Mesenchymal stem cell (in vitro differentiated cells and primary cell): ENCODE data around the gene ROCK1.

Experiments used
- DNase-seq: peaks from one replicate; pipeline ENCODE4 v3.0.0-alpha.2; 2013
- H2AFZ ChIP-seq: one replicate; pipeline ENCODE4 v1.6.1; 2013; ENCODE audit warnings: low read depth, mild to moderate bottlenecking, control low read depth, inconsistent platforms, low read length, moderate library complexity
- H2AK5ac ChIP-seq: 2 replicates; pipeline ENCODE4 v1.6.1; 2013; ENCODE audit warnings: low read length, moderate library complexity, mild to moderate bottlenecking, inconsistent platforms; ENCODE audit not compliant: severe bottlenecking
- H2BK120ac ChIP-seq: one replicate; pipeline ENCODE4 v1.6.1; 2013; ENCODE audit warnings: low read depth, mild to moderate bottlenecking, inconsistent platforms, low read length, moderate library complexity
- H2BK12ac ChIP-seq, 2 experiments: one replicate each; pipeline ENCODE4 v1.6.1; 2013; ENCODE audit warnings: inconsistent platforms in 2 of 2, low read length in 2 of 2, mild to moderate bottlenecking in 2 of 2, moderate library complexity in 2 of 2, control low read depth in 1 of 2
- H2BK15ac ChIP-seq: one replicate; pipeline ENCODE4 v1.6.1; 2013; ENCODE audit warnings: mild to moderate bottlenecking, low read depth, inconsistent platforms; ENCODE audit not compliant: poor library complexity, severe bottlenecking
- H2BK5ac ChIP-seq: 2 replicates; pipeline ENCODE4 v1.6.1; 2013; ENCODE audit warnings: low read depth, mild to moderate bottlenecking, low read length, control low read depth, inconsistent platforms; ENCODE audit not compliant: poor library complexity, severe bottlenecking
- H3K14ac ChIP-seq, 2 experiments: one replicate each; pipeline ENCODE4 v1.6.1; 2013; ENCODE audit warnings: inconsistent platforms in 2 of 2, low read length in 2 of 2, control low read depth in 1 of 2, mild to moderate bottlenecking in 1 of 2, moderate library complexity in 1 of 2
- H3K18ac ChIP-seq, 2 experiments: one replicate each; pipeline ENCODE4 v1.6.1; 2013; ENCODE audit warnings: inconsistent platforms in 2 of 2, low read length in 2 of 2, control low read depth in 1 of 2, low read depth in 1 of 2, mild to moderate bottlenecking in 1 of 2
- H3K23ac ChIP-seq, 2 experiments: one replicate each; pipeline ENCODE4 v1.6.1; 2013; ENCODE audit warnings: inconsistent platforms in 2 of 2, low read length in 2 of 2, mild to moderate bottlenecking in 2 of 2, moderate library complexity in 2 of 2, control low read depth in 1 of 2
- H3K27ac ChIP-seq: 2 replicates; pipeline ENCODE4 v1.5.1; 2013; ENCODE audit warnings: mild to moderate bottlenecking, moderate library complexity, low read length, control low read depth, inconsistent platforms; ENCODE audit not compliant: poor library complexity, severe bottlenecking
- H3K27me3 ChIP-seq, 2 experiments: 2 replicates each; pipeline versions ENCODE4 v1.6.1 to v1.7.0; 2013; ENCODE audit warnings: low read length in 2 of 2, mild to moderate bottlenecking in 2 of 2, moderate library complexity in 2 of 2, control low read depth in 1 of 2, inconsistent platforms in 1 of 2; ENCODE audit not compliant: control insufficient read depth in 1 of 2, insufficient read depth in 1 of 2
- H3K36me3 ChIP-seq, 2 experiments: 2 replicates each; pipeline versions ENCODE4 v1.6.1 to v1.7.0; 2013; ENCODE audit warnings: low read length in 2 of 2, control low read depth in 1 of 2, inconsistent platforms in 1 of 2, low read depth in 1 of 2, mild to moderate bottlenecking in 1 of 2; ENCODE audit not compliant: insufficient read depth in 2 of 2, control insufficient read depth in 1 of 2
- H3K4ac ChIP-seq, 2 experiments: one replicate each; pipeline ENCODE4 v1.6.1; 2013; ENCODE audit warnings: inconsistent platforms in 2 of 2, low read length in 2 of 2, mild to moderate bottlenecking in 2 of 2, moderate library complexity in 2 of 2, control low read depth in 1 of 2, low read depth in 1 of 2
- H3K4me1 ChIP-seq: 2 replicates; pipeline ENCODE4 v1.6.1; 2013; ENCODE audit warnings: low read depth, low read length, control low read depth; ENCODE audit not compliant: control insufficient read depth, insufficient read depth
- H3K4me2 ChIP-seq: 2 replicates; pipeline ENCODE4 v1.6.1; 2013; ENCODE audit warnings: low read length, mild to moderate bottlenecking, inconsistent platforms; ENCODE audit not compliant: poor library complexity, severe bottlenecking
- H3K4me3 ChIP-seq, 2 experiments: 2 replicates each; pipeline versions ENCODE4 v1.5.1 to v1.7.0; 2013; ENCODE audit warnings: low read length in 2 of 2, mild to moderate bottlenecking in 2 of 2, control low read depth in 1 of 2, low read depth in 1 of 2; ENCODE audit not compliant: insufficient read depth in 1 of 2
- H3K79me1 ChIP-seq: replicated peaks from 2 replicates; pipeline ENCODE4 v1.6.1; 2013; ENCODE audit warnings: mild to moderate bottlenecking, control low read depth, low read length, inconsistent platforms; ENCODE audit not compliant: poor library complexity, severe bottlenecking
- H3K9ac ChIP-seq: 2 replicates; pipeline ENCODE4 v1.7.0; 2013; ENCODE audit warnings: mild to moderate bottlenecking, low read length, moderate library complexity
- H3K9me3 ChIP-seq: 2 replicates; pipeline ENCODE4 v1.7.0; 2013; ENCODE audit warnings: mild to moderate bottlenecking, low read length; ENCODE audit not compliant: control insufficient read depth
- H4K8ac ChIP-seq: one replicate; pipeline ENCODE4 v1.6.1; 2013; ENCODE audit warnings: inconsistent platforms, mild to moderate bottlenecking, low read length, moderate library complexity
- H4K91ac ChIP-seq: one replicate; pipeline ENCODE4 v1.6.1; 2013; ENCODE audit warnings: mild to moderate bottlenecking, low read length, inconsistent platforms
- WGBS: methylation state at CpG from one replicate; pipeline ENCODE4 v1.1.7; 2013; ENCODE audit warnings: mixed read lengths; 5-methylcytosine and 5-hydroxymethylcytosine counted together

Gene ROCK1

DNA sequence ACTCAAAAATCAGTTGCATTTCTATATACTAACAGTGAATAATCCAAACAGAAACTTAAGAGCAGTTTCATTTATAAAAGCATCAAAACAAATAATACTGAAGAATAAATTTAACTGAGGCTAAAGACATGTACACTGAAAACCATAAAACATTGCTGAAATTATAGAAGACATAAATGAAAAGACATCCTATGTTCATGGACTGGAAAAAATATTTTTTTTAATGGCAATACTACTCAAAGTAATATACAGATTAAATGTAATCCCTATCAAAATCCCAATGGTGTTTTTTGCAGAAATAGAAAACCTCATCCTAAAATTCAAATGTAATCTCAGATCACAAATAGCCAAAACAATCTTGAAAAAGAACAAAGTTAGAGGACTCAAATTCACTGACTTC lies 28.6 kb downstream of the ROCK1 start:
- H3K79me1 ChIP-seq, result peaks cover 12% of the 10 kb centered on the region
- no peaks in the 10 kb centered on the region for H3K4me1 ChIP-seq
- DNase-seq, result no peak
- no peak overlapping the region for H2BK12ac ChIP-seq
- H2AK5ac ChIP-seq, result no peak overlapping the region
- H3K23ac ChIP-seq, result no peak overlapping the region
- no peak overlapping the region for H2BK120ac ChIP-seq
- no peak overlapping the region for H2BK15ac ChIP-seq
- H3K27ac ChIP-seq, result no peak overlapping the region
- no peak overlapping the region for H3K4ac ChIP-seq
- H3K9me3 ChIP-seq, result no peaks in the 10 kb centered on the region
- H3K4me3 ChIP-seq, result no peak overlapping the region
- no peak overlapping the region for H3K4me2 ChIP-seq
- no peak overlapping the region for H2BK5ac ChIP-seq
- no peak overlapping the region for H3K9ac ChIP-seq
- no peak overlapping the region for H4K8ac ChIP-seq
- H3K36me3 ChIP-seq, result no peaks in the 10 kb centered on the region
- no peak overlapping the region for H4K91ac ChIP-seq
- no peak overlapping the region for H3K18ac ChIP-seq
- H2AFZ ChIP-seq, result no peak overlapping the region
- H3K14ac ChIP-seq, result no peak overlapping the region
- no peaks in the 10 kb centered on the region for H3K27me3 ChIP-seq

DNA sequence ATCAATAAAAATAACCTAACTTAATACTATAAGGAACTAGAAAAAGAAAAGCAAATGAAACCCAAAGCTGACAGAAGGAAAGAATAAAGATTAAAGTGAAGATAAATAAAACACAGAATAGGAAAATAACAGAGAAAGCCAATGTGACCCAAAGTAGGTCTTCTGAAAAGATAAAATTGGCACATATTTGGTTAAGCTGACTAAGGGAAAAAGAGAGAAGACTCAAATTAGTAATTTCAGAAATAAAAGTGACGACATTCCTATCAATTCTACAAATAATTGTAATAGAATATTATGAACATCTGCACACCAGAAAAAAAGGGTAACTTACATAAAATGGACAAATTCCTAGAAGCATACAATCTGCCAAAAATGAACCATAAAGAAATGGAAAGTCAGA lies 30.2 kb downstream of the ROCK1 start:
- Histone ChIP-seq H3K14ac (no peak overlapping the region), H4K91ac (no peak overlapping the region), H2BK15ac (no peak overlapping the region), H3K27me3 (no peaks in the 10 kb centered on the region), H2BK120ac (no peak overlapping the region), H3K9me3 (no peaks in the 10 kb centered on the region), H4K8ac (no peak overlapping the region), H3K36me3 (no peaks in the 10 kb centered on the region), H2AK5ac (no peak overlapping the region), H2BK12ac (no peak overlapping the region), H3K79me1 (peaks cover 16% of the 10 kb centered on the region), H3K27ac (no peak overlapping the region), H2AFZ (no peak overlapping the region), H3K4me1 (no peaks in the 10 kb centered on the region), H3K18ac (no peak overlapping the region), H3K9ac (no peak overlapping the region), H3K4me2 (no peak overlapping the region), H2BK5ac (no peak overlapping the region), H3K23ac (no peak overlapping the region), H3K4ac (no peak overlapping the region), H3K4me3 (no peak overlapping the region)
- DNase-seq, result no peak
- WGBS, result no CpG with 5 or more reads among the region's 1 CpG

DNA sequence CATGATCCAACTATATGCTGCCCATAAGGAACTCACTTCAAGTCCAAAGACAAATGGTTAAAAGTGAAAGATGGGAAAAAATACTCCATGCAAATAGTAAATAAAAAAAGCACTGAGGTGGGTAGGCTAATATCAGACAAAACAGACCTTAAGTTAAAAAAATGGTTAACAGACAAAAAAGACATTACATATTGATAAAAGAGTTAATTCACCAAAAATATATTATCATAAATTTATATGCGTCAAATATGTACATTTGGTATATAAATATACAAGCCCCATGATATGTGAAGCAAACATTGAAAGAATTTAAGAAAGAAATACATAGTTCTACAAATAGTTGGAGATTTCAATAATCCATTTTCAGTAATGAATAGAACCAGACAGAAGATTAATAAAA lies 31.0 kb downstream of the ROCK1 start:
- Histone ChIP-seq H4K8ac (no peak overlapping the region), H2BK15ac (no peak overlapping the region), H3K23ac (no peak overlapping the region), H3K4me1 (no peaks in the 10 kb centered on the region), H3K4me2 (no peak overlapping the region), H3K27me3 (no peaks in the 10 kb centered on the region), H3K27ac (no peak overlapping the region), H3K9ac (no peak overlapping the region), H3K18ac (no peak overlapping the region), H2BK5ac (no peak overlapping the region), H2BK12ac (no peak overlapping the region), H3K79me1 (peaks cover 16% of the 10 kb centered on the region), H2AFZ (no peak overlapping the region), H4K91ac (no peak overlapping the region), H3K36me3 (no peaks in the 10 kb centered on the region), H3K4me3 (no peak overlapping the region), H2AK5ac (no peak overlapping the region), H3K14ac (no peak overlapping the region), H3K9me3 (no peaks in the 10 kb centered on the region), H2BK120ac (no peak overlapping the region), H3K4ac (no peak overlapping the region)
- DNase-seq, result no peak
- WGBS, result no CpG with 5 or more reads among the region's 1 CpG

DNA sequence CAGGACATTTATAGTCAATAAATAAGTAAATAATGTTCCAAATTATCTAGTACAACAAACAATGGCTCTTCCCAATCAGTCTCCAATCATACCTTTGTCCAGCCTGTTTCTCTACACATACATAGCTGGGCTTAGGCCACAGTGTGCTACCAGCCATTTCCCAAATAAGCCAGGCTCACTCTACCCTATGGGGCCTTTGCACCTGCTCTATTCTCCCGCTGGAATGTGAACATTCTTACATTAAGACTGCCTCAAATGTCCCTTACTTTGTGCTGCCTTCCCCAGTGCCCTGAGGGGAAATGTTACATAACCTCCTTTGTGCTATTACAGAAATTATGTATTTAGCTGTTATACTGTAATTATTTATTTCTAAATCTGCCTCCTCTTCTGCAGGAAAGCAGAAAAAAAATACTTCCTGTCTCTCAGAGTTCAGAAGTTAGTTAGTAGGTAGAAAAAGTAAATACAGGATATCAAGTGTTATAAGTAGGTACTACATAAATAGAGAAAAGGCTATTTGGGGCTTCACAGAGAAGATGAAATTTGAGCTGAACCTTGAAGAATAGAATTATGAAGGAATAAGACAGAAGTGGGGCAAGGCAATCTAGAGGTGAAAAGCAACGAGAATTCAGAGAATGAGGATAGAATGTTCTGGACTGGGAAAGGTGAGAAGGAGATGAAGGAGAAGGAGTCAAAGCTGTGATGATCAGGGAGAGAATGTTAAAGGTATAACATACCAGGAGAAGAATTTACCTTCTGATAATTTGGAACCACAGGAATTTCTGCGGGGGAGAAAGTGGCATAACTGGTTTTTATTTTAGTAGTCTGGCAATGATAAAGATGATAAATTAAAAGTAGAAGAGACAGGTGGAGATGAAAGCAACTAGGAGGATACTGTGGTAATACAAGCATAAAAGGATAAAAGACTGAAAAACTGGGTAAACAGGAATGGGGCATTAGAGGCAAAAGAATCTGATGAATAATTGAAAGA lies 37.0 kb downstream of the ROCK1 start:
- Histone ChIP-seq H3K9me3 (no peaks in the 10 kb centered on the region), H2BK15ac (no peak overlapping the region), H3K18ac (no peak overlapping the region), H3K14ac (no peak overlapping the region), H2AK5ac (no peak overlapping the region), H3K36me3 (no peaks in the 10 kb centered on the region), H3K27me3 (no peaks in the 10 kb centered on the region), H3K4me1 (peaks cover 2% of the 10 kb centered on the region), H2AFZ (no peak overlapping the region), H4K91ac (no peak overlapping the region), H2BK5ac (no peak overlapping the region), H3K79me1 (peaks cover 21% of the 10 kb centered on the region), H4K8ac (no peak overlapping the region), H3K4me3 (no peak overlapping the region), H3K27ac (no peak overlapping the region), H2BK120ac (no peak overlapping the region), H3K4ac (no peak overlapping the region), H3K9ac (no peak overlapping the region), H3K23ac (no peak overlapping the region), H3K4me2 (no peak overlapping the region), H2BK12ac (no peak overlapping the region)
- 98% methylated on average over 3 of the region's 3 CpGs for WGBS
- DNase-seq, result no peak
